SK-N-SH treated with all-trans-retinoic acid at 6 μM for 48 hours (cell line): Measurements from ENCODE around the gene ZXDC.

Experiments used
- ATAC-seq: fragments of 200-7000 bp; cut with Tn5 transposase; 3 replicates; pipeline ENCODE4 v1.9.1; 2020; ENCODE audit warnings: mild to moderate bottlenecking, moderate library complexity
- ARNTL ChIP-seq: fragments of 450-650 bp; formaldehyde crosslinking; IDR thresholded peaks from 2 replicates; pipeline ENCODE4 v1.5.0; 2020; ENCODE audit warnings: low read depth, mild to moderate bottlenecking, moderate library complexity, borderline replicate concordance
- BACH2 ChIP-seq: fragments of 250-450 bp; sonication (Bioruptor Pico); IDR thresholded peaks from 2 replicates; pipeline ENCODE4 v1.9.0; 2021; ENCODE audit warnings: mild to moderate bottlenecking, borderline replicate concordance
- CREB5 ChIP-seq: fragments of 250-450 bp; sonication (Bioruptor Pico); IDR thresholded peaks from 2 replicates; pipeline ENCODE4 v1.5.1; 2020; ENCODE audit warnings: low read depth, mild to moderate bottlenecking, moderate library complexity
- CSDC2 ChIP-seq: fragments of 250-450 bp; sonication (Bioruptor Pico); IDR thresholded peaks from 2 replicates; pipeline ENCODE4 v1.5.0; 2020; ENCODE audit warnings: mild to moderate bottlenecking, moderate library complexity
- GLIS3 ChIP-seq: fragments of 250-450 bp; sonication (Bioruptor Pico); IDR thresholded peaks from 2 replicates; pipeline ENCODE4 v1.5.0; 2020; ENCODE audit warnings: mild to moderate bottlenecking, moderate library complexity
- PATZ1 ChIP-seq: fragments of 250-450 bp; sonication (Bioruptor Pico); IDR thresholded peaks from 2 replicates; pipeline ENCODE4 v1.8.0; 2020; ENCODE audit warnings: mild to moderate bottlenecking, moderate library complexity, borderline replicate concordance
- POU6F1 ChIP-seq: fragments of 250-450 bp; sonication (Bioruptor Pico); IDR thresholded peaks from 2 replicates; pipeline ENCODE4 v1.8.0; 2021; ENCODE audit warnings: low read depth, mild to moderate bottlenecking, moderate library complexity, borderline replicate concordance
- PPARA ChIP-seq: fragments of 250-450 bp; sonication (Bioruptor Pico); IDR thresholded peaks from 2 replicates; pipeline ENCODE4 v1.5.0; 2020; ENCODE audit warnings: mild to moderate bottlenecking, borderline replicate concordance
- RARB ChIP-seq: fragments of 250-450 bp; sonication (Bioruptor Pico); IDR thresholded peaks from 2 replicates; pipeline ENCODE4 v1.8.0; 2021; ENCODE audit warnings: mild to moderate bottlenecking, moderate library complexity
- SNAI2 ChIP-seq: fragments of 250-450 bp; sonication (Bioruptor Pico); IDR thresholded peaks from 2 replicates; pipeline ENCODE4 v1.5.0; 2020; ENCODE audit warnings: mild to moderate bottlenecking, moderate library complexity
- TCF4 ChIP-seq: fragments of 250-450 bp; sonication (Bioruptor Pico); IDR thresholded peaks from 2 replicates; pipeline ENCODE4 v1.8.0; 2021; ENCODE audit warnings: mild to moderate bottlenecking, moderate library complexity, borderline replicate concordance
- TSHZ2 ChIP-seq: fragments of 250-450 bp; sonication (Bioruptor Pico); IDR thresholded peaks from 2 replicates; pipeline ENCODE4 v1.5.0; 2020; ENCODE audit warnings: mild to moderate bottlenecking, moderate library complexity
- ZC3H10 ChIP-seq: fragments of 250-450 bp; sonication (Bioruptor Pico); IDR thresholded peaks from 2 replicates; pipeline ENCODE4 v1.5.1; 2021; ENCODE audit warnings: mild to moderate bottlenecking, moderate library complexity
- ZFP30 ChIP-seq: fragments of 450-650 bp; formaldehyde crosslinking; IDR thresholded peaks from 2 replicates; pipeline ENCODE4 v1.5.0; 2022; ENCODE audit warnings: mild to moderate bottlenecking, moderate library complexity
- ZNF565 ChIP-seq: fragments of 450-650 bp; formaldehyde crosslinking; conservative IDR thresholded peaks from 2 replicates; pipeline ENCODE4 v1.5.0; 2020; ENCODE audit warnings: low read depth, mild to moderate bottlenecking, moderate library complexity
- ZNF8 ChIP-seq: fragments of 450-650 bp; formaldehyde crosslinking; IDR thresholded peaks from 2 replicates; pipeline ENCODE4 v1.5.0; 2020; ENCODE audit warnings: mild to moderate bottlenecking, moderate library complexity

The ZXDC gene

GRCh38 chr3:126416943-126417342, 58.7 kb downstream of the ZXDC start (continued):
- TF ChIP-seq GLIS3 (CRISPR knock-in tag) (no peak), TCF4 (no peak), RARB (no peak)
- TF ChIP-seq, all 23 proteins: peak for 0

- no peak for ATAC-seq
Measured at GRCh38 chr3:126415661-126416591, 59.8 kb downstream of the ZXDC start.

More at GRCh38 chr3:126415661-126416591, 59.8 kb downstream of the ZXDC start:
- TF ChIP-seq GLIS3 (CRISPR knock-in tag) = no peak
- no peak for TF ChIP-seq TCF4
- TF ChIP-seq POU6F1 (CRISPR knock-in tag) = no peak
- TF ChIP-seq TSHZ2 = no peak
- no peak for TF ChIP-seq SNAI2 (CRISPR knock-in tag)
- TF ChIP-seq ZNF565 (CRISPR knock-in tag) = no peak
- TF ChIP-seq CREB5 (CRISPR knock-in tag) = no peak
- no peak for TF ChIP-seq RARB
- no peak for TF ChIP-seq ZNF8
- no peak for TF ChIP-seq ARNTL
- TF ChIP-seq CSDC2 = no peak
- no peak for TF ChIP-seq ZC3H10 (CRISPR knock-in tag)
- no peak for TF ChIP-seq PPARA (CRISPR knock-in tag)
- TF ChIP-seq ZFP30 (CRISPR knock-in tag) = no peak
- no peak for TF ChIP-seq PATZ1
- TF ChIP-seq BACH2 (CRISPR knock-in tag) = no peak
